AG04449 (cell line): ENCODE measurements around the gene CEP43.
A peak's percentile ranks its signal among the peaks of the same experiment; 100 is the strongest.

Experiments used
- CTCF ChIA-PET: fragments of 350-600 bp; formaldehyde crosslinking; extraction: SDS; loops from one replicate; lab custom pipeline; 2021; ENCODE audit warnings: antibody characterized with exemption; lab: Yijun Ruan, JAX
- POLR2A ChIA-PET: fragments of 400-600, 350-600 bp; formaldehyde crosslinking; extraction: SDS; loops from one replicate; lab custom pipeline; 2020; ENCODE audit warnings: antibody characterized with exemption, inconsistent platforms; lab: Yijun Ruan, JAX
- DNase-seq: peaks from one replicate; pipeline ENCODE4 v3.0.0-alpha.2; 2010; ENCODE audit warnings: low read depth, low spot score
- H3K4me3 ChIP-seq: 2 replicates; pipeline ENCODE4 v1.5.1; 2011; ENCODE audit warnings: low read depth, mild to moderate bottlenecking, control low read depth, low read length
- CTCF ChIP-seq: IDR thresholded peaks from one replicate; pipeline ENCODE4 v1.5.1; 2011; ENCODE audit warnings: mild to moderate bottlenecking, moderate library complexity, low read length, control low read depth, inconsistent platforms; ENCODE audit not compliant: insufficient read depth; ENCODE audit errors: missing control alignments

Gene CEP43

GRCh38 chr6:166998256-166999144 lies 697 bp upstream of the CEP43 start:
- no peak for TF ChIP-seq CTCF
- ChIA-PET POLR2A (interaction anchor here (1.4 kb wide), 1 partner anchor 42 kb away, joined by 4 read pairs; the partner anchor contains the start of gene RNASET2), CTCF (interaction anchor here (1.2 to 3.5 kb wide), 4 partner anchors 10 to 224 kb away, joined by 3 to 33 read pairs (median 4); no protein-coding TSS in a partner anchor)
- no peak for DNase-seq
- H3K4me3 ChIP-seq: peak overlapping the region; percentile 83

GRCh38 chr6:166999884-167000253 lies 672 bp downstream of the CEP43 start:
- H3K4me3 ChIP-seq: peak overlapping the region; percentile 91
- DNase-seq: no peak
- ChIA-PET POLR2A (interaction anchor here (1.4 kb wide), 1 partner anchor 44 kb away, joined by 4 read pairs; the partner anchor contains the start of gene RNASET2), CTCF (interaction anchor here (0.7 to 3.5 kb wide), 3 partner anchors 11 to 225 kb away, joined by 3 to 33 read pairs (median 3); no protein-coding TSS in a partner anchor)
- no peak for TF ChIP-seq CTCF

GRCh38 chr6:167000759-167001158 lies 1.6 kb downstream of the CEP43 start:
- no peak for DNase-seq
- ChIA-PET CTCF (interaction anchor here (3.5 kb wide), 1 partner anchor 12 kb away, joined by 33 read pairs; no protein-coding TSS in a partner anchor), POLR2A (no interaction called here)
- peak overlapping the region; percentile 21; the same call in 1 of the 2 replicates for H3K4me3 ChIP-seq
- TF ChIP-seq CTCF: no peak

GRCh38 chr6:167005350-167006159 lies 6.4 kb downstream of the CEP43 start:
- no peak for TF ChIP-seq CTCF
- no peak for DNase-seq
- CTCF ChIA-PET: interaction anchor here (1.0 to 1.9 kb wide), 2 partner anchors 16 to 17 kb away, joined by 3 to 9 read pairs; no protein-coding TSS in a partner anchor
- no peak overlapping the region for H3K4me3 ChIP-seq
- POLR2A ChIA-PET: no interaction called here

- DNase-seq: no peak
- TF ChIP-seq CTCF: no peak
- ChIA-PET POLR2A (no interaction called here), CTCF (no interaction called here)
- no peak overlapping the region for H3K4me3 ChIP-seq
Measured at GRCh38 chr6:167007985-167008384, 8.8 kb downstream of the CEP43 start.

GRCh38 chr6:167013067-167013466 lies 13.9 kb downstream of the CEP43 start:
- no peak for TF ChIP-seq CTCF
- ChIA-PET POLR2A (no interaction called here), CTCF (interaction anchor here (1.7 kb wide), 1 partner anchor 238 kb away, joined by 4 read pairs; no protein-coding TSS in a partner anchor)
- no peak overlapping the region for H3K4me3 ChIP-seq
- DNase-seq: no peak
